Measurements from ENCODE around the gene GNB1. TPM values are rescaled to one million over a fixed set of nuclear protein-coding genes. Genes with fewer than 3 reads are reported as not detected.

GNB1 gene
- total RNA-seq, 4 donors from 2014 or later: 150 to 191 (median 159) TPM

DNA sequence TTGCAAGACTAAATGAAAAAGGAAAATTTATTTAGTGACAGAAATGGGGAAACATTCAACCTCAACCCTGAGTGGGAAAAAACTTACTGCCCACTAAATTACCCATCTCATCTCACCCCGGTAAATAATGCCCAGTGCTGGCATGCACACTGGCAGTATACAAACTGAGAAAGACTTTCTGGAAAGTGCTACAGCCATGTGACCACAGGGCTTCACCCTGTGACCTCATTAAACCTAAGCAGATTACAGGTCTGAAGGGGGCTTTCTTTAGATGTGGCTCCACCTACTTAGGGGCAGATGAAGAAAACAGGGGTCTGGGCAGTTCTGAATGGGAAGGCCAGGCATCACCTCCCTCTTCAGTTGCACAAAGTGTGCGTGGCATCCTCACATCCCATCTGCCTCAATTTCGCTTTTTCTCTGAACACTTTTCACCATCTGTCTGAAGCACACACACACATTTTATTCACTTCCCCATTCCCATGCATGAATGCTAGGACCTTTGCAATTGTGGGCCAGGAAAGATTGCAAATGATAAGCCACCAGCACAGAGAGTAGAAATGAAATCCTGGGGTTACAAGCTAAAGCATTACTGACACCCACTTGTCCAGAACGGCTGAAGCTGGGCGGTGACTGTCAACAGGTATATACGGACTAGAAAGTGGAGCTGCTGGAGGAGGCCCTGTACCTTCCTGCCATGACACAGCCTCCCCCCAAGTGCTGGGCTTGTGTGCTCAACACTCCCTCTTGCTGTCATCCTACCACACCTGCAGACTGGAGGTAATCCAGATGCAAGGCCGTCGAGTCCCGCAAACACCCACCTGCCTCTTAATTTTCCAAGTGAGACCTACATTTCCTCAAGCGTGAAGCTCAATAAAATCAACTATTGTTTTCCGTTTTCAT, 115.3 kb downstream of the GNB1 start:
- DNase-seq (ENCODE audit: low spot score in 2 of 2): no peak
- H3K9me3 ChIP-seq: peaks cover 0 to 13% (median 0%) of the 10 kb centered on the region in 4 donors
- peaks cover 0 to 61% (median 49%) of the 10 kb centered on the region in 4 donors for H3K4me1 ChIP-seq
- TF ChIP-seq, protein P1, sequence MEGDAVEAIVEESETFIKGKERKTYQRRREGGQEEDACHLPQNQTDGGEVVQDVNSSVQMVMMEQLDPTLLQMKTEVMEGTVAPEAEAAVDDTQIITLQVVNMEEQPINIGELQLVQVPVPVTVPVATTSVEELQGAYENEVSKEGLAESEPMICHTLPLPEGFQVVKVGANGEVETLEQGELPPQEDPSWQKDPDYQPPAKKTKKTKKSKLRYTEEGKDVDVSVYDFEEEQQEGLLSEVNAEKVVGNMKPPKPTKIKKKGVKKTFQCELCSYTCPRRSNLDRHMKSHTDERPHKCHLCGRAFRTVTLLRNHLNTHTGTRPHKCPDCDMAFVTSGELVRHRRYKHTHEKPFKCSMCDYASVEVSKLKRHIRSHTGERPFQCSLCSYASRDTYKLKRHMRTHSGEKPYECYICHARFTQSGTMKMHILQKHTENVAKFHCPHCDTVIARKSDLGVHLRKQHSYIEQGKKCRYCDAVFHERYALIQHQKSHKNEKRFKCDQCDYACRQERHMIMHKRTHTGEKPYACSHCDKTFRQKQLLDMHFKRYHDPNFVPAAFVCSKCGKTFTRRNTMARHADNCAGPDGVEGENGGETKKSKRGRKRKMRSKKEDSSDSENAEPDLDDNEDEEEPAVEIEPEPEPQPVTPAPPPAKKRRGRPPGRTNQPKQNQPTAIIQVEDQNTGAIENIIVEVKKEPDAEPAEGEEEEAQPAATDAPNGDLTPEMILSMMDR (IDR thresholded peaks at IDR 0.05): no peak
- no peak for TF ChIP-seq EP300 (IDR thresholded peaks at IDR 0.05)
- no peak for TF ChIP-seq POLR2A (IDR thresholded peaks at IDR 0.05)
- WGBS, 2 donors: 58 to 61% methylated on average over 11 of the region's 11 CpGs
- no peak overlapping the region for H3K4me3 ChIP-seq
- H3K36me3 ChIP-seq: peaks cover 0 to 25% (median 0%) of the 10 kb centered on the region in 3 donors
- no peaks in the 10 kb centered on the region for H3K27me3 ChIP-seq
- peak overlapping the region in 2 of 4 donors; percentile 88 to 96 for H3K27ac ChIP-seq

DNA sequence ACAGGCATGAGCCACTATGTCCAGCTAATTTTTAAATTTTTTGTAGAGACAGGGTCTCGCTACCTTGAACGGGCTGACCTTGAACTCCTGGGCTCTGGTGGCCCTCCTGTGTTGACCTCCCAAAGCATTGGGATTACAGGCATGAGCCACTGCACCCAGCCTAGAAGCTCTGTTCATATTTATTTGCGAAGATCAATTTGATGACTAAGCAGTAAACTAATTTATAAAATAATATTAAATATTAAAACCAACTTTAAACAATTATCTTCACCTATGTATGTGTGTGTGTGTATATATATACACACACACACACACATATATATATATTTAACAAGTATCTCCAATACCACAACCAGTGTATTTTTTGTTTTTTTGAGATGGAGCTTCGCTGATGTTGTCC, 117.0 kb downstream of the GNB1 start:
- H3K27me3 ChIP-seq: no peaks in the 10 kb centered on the region
- H3K27ac ChIP-seq: no peak overlapping the region
- no peak for TF ChIP-seq POLR2A (IDR thresholded peaks at IDR 0.05)
- TF ChIP-seq, protein P1 (IDR thresholded peaks at IDR 0.05): no peak
- TF ChIP-seq EP300 (IDR thresholded peaks at IDR 0.05): no peak
- H3K36me3 ChIP-seq: peaks cover 0 to 40% (median 0%) of the 10 kb centered on the region in 3 donors
- no peak for DNase-seq (ENCODE audit: low spot score in 2 of 2)
- H3K4me1 ChIP-seq: peaks cover 0 to 44% (median 33%) of the 10 kb centered on the region in 4 donors
- 97 to 98% methylated on average over 4 of the region's 4 CpGs for WGBS, 2 donors
- H3K4me3 ChIP-seq: no peak overlapping the region
- H3K9me3 ChIP-seq: peaks cover 0 to 21% (median 2%) of the 10 kb centered on the region in 4 donors

DNA sequence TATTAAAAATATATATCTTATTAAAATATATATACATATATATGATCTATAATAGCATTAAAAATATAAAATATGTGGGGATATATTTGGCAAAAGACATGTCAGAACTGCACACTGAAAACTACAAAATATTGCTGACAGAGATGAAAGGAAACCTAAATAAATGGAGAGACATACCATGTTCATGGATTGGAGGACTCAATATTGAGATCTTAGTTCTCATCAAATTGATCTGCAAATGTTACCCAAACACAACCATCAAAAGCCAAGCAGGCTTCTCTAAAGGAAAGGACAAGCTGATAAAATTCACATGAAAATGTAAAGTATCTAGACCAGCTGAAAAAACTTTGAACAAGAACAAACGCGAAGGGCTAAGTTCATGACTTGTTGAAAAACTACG, 119.8 kb downstream of the GNB1 start:
- TF ChIP-seq, protein P1 (IDR thresholded peaks at IDR 0.05): no peak
- TF ChIP-seq EP300 (IDR thresholded peaks at IDR 0.05) (no peak), POLR2A (IDR thresholded peaks at IDR 0.05) (no peak)
- no peak overlapping the region for H3K4me3 ChIP-seq
- H3K27me3 ChIP-seq: no peaks in the 10 kb centered on the region
- peaks cover 0 to 21% (median 2%) of the 10 kb centered on the region in 4 donors for H3K9me3 ChIP-seq
- WGBS, 2 donors: 94 to 95% methylated on average over 3 of the region's 3 CpGs
- peaks cover 0 to 25% (median 14%) of the 10 kb centered on the region in 4 donors for H3K4me1 ChIP-seq
- no peak overlapping the region for H3K27ac ChIP-seq
- H3K36me3 ChIP-seq: peaks cover 0 to 65% (median 0%) of the 10 kb centered on the region in 3 donors
- DNase-seq (ENCODE audit: low spot score in 2 of 2): no peak

DNA sequence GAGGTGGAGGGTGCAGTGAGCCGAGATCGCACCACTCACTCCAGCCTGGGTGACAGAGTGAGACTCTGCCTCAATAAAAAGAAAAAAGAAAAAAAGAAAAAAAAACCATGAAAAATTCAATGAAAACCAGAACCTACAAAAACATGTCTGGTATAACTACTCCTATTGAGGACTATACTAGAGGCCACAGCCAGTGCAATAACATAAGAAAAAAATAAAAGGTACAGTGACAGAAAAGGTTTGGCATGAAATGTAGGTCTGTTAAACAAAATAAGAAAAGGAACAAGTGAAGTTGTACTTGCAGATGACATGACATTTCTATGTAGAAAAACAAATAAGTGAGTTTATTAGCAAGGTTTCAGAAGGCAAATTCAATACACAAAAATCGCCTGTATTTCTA, 120.8 kb downstream of the GNB1 start:
- Histone ChIP-seq H3K27me3 (no peaks in the 10 kb centered on the region), H3K27ac (no peak overlapping the region), H3K4me3 (no peak overlapping the region), H3K4me1 (peaks cover 0 to 15% (median 5%) of the 10 kb centered on the region in 4 donors), H3K9me3 (peaks cover 0 to 21% (median 2%) of the 10 kb centered on the region in 4 donors), H3K36me3 (peaks cover 0 to 67% (median 0%) of the 10 kb centered on the region in 3 donors)
- TF ChIP-seq EP300 (IDR thresholded peaks at IDR 0.05) (no peak), POLR2A (IDR thresholded peaks at IDR 0.05) (no peak)
- TF ChIP-seq, protein P1 (IDR thresholded peaks at IDR 0.05): no peak
- no peak for DNase-seq (ENCODE audit: low spot score in 2 of 2)
- WGBS, 2 donors: 95 to 98% methylated on average over 3 of the region's 3 CpGs

Measured in tibial nerve (tissue), 4 donors.